Adipose tissue (tissue), 3 donors: ENCODE measurements around the gene MAB21L3. TPM values are rescaled to one million over a fixed set of nuclear protein-coding genes. Genes with fewer than 3 reads are reported as not detected.

Experiments used
- H3K27ac ChIP-seq: one replicate; pipeline ENCODE4 v1.5.1; 2013; ENCODE audit warnings: low read depth, low read length
- WGBS, 3 donors: extraction: QIAGEN DNeasy Blood & Tissue Kit; methylation state at CpG; one replicate each; pipeline ENCODE4 v1.1.7; 2013; 5-methylcytosine and 5-hydroxymethylcytosine counted together
- polyA plus RNA-seq, 3 donors: library from polyadenylated mRNA; stranded (reverse); fragments of 200-250 nt; gene quantifications; one replicate each; pipeline ENCODE4 v1.2.3, GENCODE V29; 2013
- donor health status: healthy with polysubstance abuse.
- donor health status: Bipolar disorder and iron deficiency.
- donor health status: healthy.

The MAB21L3 gene
- under 1 TPM; 0.02 to 0.56 (median 0.28) TPM for polyA plus RNA-seq

DNA sequence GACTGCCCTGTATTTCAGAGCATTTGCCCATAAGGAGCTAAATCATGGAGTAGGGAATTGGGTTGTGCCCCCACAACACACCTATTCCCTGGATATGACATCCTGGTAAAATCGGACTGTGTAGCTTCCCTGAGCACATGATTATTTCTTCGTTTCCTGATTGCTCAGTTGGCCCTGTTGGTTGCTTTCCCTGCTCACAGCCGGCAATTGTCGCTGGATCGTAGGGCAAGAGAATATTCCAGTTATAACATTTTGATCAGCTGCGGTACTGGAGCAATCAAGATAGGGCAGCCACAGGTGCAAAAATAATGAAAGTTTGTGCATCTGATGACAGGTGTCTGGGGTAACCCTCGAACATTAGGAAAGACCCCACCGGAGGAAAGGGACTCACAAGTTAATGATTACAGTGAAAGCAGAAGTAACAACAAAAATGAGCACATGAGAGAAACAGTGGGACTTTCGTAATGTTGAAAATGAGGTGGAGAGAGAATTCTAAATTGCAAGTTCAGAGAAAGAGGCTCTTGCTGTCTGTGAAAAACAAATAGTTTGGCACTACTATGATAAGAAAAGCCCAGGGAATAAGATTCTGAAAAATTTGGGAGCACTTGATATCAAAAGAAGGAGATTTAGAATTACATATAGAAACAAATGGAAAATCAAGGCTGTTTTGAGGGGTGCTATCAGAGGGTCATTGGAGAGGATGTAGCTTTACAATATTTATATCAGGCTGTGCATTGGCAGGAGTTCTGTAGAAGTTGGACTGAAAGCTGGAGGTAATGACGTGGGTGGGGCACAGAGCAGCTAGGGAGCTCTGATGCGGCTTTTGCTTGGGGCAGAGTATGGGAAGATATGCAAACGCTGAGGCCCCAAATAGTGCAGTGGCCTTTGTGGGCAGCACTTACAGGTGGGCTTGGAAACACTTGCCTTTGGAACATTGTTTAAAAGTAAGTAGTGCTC is at the start of gene MAB21L3:
MAB21L3 (plus strand) TSS at position 833 of the 957 bp plus-strand sequence. CDS start 1,217 bp downstream, outside the sequence.
- 53 to 71% (median 62%) methylated on average over 12 of the region's 12 CpGs for WGBS, 3 donors
- no peak within 1 kb of the TSS for H3K27ac ChIP-seq

DNA sequence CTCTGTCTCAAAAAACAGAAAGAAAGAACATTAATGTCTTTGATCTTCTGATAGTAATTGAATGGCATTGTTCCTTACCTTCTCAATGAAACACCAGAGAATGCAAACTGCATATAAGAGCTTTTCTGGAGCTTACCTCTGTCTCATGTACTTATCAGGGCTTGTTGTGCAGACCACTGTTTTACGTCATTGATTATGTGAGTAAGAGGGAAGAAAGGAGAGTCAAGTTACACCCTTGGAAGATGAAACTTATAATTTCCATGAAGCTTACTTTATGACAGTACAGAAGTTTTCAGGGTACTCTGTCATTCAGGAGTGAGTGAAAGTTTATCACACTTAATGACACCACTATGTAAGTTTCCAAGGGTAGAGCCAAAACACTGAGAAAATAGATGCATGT is 49.0 kb upstream of the MAB21L3 start:
- WGBS, 3 donors: 84 to 89% (median 85%) methylated on average over 1 of the region's 1 CpG
- no peak overlapping the region for H3K27ac ChIP-seq

DNA sequence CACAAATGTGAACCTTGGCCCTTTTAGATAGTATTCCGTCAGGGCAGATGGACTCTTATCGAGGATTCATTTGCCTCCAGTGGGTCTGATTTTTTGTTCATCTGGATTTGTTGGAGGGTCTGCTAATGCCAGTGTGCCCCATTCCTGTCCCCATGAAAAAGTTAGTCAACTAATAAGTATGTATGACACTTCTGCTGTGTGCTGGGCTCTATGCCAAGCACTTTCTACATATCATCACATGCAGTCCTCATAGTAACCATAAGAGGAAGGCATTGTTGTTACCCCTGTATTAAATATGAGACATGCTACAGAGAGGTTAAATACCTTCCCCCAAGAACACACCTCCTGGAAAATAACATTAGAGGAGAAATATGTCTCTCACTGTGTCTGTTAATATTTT is 46.6 kb upstream of the MAB21L3 start:
- H3K27ac ChIP-seq: no peak overlapping the region
- WGBS, 3 donors: 95 to 98% (median 98%) methylated on average over 2 of the region's 2 CpGs

DNA sequence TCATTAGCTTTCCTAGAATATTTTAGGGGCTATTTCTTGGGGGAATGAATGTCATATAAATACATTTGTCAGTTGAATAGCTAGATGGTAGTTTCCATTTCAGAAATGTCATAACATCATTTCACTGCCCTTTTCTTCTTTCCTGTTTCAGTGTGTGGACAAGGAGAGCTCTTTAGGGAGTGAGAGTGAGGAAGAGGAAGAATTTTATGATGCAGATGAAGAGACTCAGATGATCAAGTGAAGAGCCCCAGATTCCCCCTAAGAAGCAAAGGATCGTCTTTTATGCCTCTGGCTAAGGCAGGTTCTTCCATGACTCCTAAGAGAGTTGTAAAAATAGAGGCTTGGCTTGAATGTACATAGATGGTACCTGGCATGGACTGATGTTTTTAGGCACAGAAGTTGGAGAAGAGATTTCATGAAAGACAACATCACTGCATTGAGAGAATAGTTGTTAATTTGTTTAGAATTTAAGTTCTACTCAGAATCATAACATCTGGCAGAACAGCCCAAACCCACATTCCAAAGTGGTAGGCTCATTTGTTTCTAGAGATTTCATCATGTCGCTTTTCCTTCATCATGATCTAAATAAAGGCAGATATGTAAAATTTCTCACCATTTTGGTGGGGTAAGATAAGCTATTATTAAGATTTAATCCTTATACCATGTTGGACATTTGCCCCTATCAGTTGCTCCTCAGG is 44.2 kb upstream of the MAB21L3 start:
- WGBS, 3 donors: 62 to 85% (median 77%) methylated on average over 2 of the region's 2 CpGs
- no peak overlapping the region for H3K27ac ChIP-seq

DNA sequence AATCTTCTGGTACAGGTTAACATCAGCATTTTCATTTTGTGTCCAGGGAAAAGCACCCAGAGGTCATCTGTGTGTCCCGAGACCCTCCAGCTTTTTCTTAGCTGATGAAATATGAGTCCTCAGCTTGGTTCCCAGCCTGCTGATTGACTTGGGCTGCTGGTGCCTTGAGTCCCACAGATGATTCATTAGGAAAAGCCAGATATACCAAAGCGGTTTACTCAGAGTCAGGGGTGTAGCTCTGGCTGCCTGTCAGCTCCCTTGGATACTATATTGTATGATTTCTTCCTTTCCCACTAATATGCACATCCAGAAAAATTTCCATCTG is 43.7 kb upstream of the MAB21L3 start:
- 60 to 97% (median 75%) methylated on average over 2 of the region's 2 CpGs for WGBS, 3 donors

DNA sequence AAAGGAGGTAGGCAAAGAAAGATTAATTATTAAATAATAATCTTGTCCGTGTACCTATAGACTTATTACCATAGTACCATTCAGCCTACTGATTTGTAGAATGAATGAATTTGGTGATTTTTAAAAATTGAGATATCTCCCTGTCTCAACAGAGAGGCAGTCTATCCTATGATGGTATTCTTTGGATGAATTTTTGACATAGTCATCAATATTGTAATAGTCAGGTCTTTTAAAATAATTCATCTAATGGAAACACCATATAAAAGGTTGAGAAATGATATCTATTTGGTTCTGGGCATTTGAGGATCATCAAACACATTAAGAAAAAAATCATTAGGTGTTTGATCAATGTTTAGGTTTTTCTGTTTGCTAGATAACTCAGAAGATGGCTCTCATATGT is 35.6 kb upstream of the MAB21L3 start:
- WGBS, 3 donors: 0% methylated on average over 1 of the region's 1 CpG
- no peak overlapping the region for H3K27ac ChIP-seq

More for the DNA sequence above, 43.7 kb upstream of the MAB21L3 start:
- no peak overlapping the region for H3K27ac ChIP-seq

DNA sequence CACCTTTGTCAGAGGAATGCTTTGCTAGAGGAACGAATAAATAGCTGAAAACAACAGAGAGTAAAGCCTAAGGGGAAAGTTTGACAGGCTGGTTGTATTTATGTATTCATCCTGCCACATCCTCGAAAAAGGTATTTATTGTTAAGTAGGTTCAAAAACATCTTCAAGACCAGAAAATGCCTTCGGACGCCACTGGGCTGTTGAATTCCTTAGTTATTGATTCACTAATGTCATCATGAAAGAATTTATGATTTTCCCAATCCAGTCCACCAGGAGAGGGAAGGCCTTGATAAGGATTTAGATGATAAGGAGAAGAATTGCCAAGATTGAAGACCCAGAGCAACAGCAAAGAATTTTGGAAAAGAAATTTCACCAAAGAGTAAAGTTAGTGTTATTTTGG is 35.2 kb upstream of the MAB21L3 start:
- 72 to 89% (median 84%) methylated on average over 4 of the region's 4 CpGs for WGBS, 3 donors
- no peak overlapping the region for H3K27ac ChIP-seq

DNA sequence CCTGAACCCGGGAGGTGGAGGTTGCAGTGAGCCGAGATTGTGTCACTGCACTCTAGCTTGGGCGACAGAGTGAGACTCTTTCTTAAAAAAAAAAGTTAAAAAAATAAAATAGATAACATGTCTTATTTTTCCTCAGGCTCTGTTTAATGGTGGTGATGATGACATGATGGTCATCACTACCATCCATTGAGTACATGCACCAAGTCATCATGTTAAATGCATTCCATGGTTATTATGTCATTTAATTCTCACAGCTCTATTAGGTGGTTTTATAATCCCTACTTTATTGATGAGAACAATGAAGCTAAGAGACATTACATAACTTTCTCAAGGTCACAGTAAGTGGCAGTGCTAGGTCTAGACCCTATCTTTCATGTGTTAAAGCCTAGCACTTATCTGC is 34.4 kb upstream of the MAB21L3 start:
- 87 to 98% (median 94%) methylated on average over 3 of the region's 3 CpGs for WGBS, 3 donors
- no peak overlapping the region for H3K27ac ChIP-seq

DNA sequence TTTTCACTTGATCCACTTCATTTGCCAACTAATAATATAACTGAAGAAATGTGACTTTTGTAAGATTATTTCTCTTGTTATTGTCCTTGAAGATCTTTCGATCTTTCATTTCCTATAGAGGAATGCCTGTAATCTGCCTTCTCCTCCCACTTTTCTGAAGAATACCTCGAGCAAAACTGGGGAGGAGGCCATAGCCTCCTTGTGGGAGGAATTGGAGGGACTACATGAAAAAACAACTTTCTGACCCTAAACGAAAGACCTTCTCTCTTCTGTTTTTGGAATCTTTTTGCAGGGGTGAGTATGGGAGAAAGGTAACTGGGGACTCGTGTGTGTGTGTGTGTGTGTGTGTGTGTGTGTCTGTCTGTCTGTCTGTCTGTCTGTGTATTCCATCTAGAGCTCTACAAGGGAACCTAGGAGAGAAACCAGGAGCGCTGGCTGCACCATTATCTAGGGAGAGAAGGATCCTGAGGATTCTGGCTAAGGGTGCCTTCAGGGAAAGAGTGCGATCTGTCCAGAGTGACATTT is 32.4 kb upstream of the MAB21L3 start:
- WGBS, 3 donors: 72 to 75% (median 72%) methylated on average over 6 of the region's 6 CpGs
- H3K27ac ChIP-seq: no peak overlapping the region

DNA sequence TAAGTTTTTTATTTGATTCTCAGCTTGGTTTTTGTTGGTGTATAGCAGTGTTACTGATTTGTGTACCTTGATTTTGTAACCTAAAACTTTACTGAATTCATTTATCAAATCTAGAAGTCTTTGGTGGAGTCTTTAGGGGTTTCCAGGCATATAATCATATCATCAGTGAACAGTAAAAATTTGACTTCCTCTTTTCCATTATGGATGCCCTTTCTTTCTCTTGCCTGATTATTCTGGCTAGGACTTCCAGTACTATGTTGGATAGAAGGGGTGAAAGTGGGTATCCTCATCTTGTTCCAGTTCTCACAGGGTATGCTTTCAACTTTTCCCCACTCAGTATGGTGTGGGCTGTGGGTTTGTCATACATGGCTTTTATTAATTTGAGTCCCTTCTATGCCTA is 23.6 kb upstream of the MAB21L3 start:
- no peak overlapping the region for H3K27ac ChIP-seq

DNA sequence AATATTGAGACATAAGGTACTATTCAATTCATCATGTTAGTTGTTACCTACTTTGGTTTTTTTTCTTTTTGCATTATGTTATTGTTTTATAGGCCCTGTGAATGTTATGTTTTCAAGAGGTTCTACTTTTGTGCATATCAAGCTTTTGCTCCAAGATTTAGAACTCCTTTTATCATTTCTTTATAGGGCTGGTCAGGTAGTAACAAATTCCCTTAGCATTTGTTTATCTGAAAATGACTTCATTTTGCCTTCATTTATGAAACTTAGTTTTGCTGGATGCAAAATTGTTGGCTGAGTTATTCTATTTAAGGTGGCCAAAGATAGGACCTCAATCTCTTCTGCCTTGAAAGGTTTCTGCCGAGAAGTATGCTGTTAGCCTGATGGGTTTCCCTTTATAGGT is 21.3 kb upstream of the MAB21L3 start:
- no peak overlapping the region for H3K27ac ChIP-seq
- 91 to 92% (median 92%) methylated on average over 1 of the region's 1 CpG for WGBS, 3 donors

DNA sequence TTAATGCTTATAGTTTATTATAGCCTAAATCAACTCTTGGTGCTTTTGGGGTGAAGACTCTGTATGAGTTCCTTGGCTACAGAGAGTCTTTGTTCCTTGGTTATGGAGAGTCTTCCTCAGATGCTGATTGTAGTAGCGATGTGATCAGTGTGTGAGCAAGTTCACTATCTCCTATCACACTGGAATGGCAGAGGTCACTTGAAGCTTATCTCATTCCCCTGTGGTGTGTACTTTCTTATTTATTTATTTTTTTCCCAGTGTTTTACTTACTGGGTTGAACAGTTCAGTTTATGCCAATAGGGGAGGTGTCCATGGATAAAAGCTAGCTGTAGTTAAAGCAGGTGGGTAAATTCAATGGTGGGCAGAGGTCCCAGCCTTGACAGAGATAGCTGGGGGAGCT is 20.1 kb upstream of the MAB21L3 start:
- WGBS, 3 donors: 82 to 92% (median 87%) methylated on average over 1 of the region's 1 CpG
- H3K27ac ChIP-seq: no peak overlapping the region

DNA sequence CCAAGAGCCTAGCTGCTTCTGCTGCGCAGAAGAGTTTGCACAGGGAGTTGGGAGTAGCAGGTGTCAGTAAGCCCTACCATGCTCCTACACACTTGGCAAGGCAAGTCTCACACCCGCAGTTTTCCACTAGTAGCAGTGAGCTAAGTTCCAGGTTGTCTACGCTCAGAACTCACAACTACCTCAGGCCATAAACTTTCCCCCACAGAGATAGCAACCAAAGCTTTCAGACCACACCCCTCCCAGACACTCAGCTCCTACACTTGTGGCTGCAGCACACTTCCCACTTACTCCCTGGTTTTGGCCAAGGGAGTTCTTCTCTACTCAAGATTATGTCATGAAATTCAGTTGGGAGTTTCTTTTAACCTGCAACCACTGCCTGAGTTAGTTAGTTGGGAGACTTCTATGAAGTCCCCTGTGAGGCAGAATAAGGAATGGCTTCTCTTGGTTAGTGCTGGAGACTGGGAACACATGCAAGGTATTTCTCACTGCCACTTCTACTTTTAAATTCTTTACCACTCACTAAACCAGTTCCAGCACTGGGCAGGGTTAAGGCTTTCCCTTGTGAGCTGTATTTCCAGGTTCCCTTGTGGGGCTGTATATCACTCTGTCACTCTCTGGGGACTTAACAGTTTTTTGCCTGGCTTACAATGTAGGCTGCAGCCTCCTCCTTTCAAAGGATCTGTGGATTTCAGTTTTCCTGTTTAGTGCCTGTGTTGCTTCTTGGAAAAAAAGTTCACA is 18.3 kb upstream of the MAB21L3 start:
- 52 to 67% (median 60%) methylated on average over 3 of the region's 3 CpGs for WGBS, 3 donors
- H3K27ac ChIP-seq: no peak overlapping the region

DNA sequence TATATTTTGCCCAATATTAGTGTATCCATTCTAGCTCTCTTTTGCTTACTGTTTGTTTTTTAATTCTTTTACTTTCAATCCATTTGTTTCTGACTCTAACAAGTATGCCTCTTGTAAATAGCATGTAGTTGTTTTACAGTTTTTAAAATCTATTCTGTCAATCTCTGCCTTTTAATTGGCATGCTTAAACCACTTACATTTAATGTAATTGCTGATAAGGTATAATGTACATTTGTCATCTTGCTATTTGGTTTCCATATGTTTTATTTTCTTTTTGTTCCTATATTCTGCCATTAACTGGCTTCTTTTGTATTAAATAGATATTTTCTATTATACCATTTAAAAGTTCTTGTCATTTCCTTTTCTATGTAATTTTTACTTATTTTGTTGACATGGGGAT is 16.2 kb upstream of the MAB21L3 start:
- H3K27ac ChIP-seq: no peak overlapping the region

DNA sequence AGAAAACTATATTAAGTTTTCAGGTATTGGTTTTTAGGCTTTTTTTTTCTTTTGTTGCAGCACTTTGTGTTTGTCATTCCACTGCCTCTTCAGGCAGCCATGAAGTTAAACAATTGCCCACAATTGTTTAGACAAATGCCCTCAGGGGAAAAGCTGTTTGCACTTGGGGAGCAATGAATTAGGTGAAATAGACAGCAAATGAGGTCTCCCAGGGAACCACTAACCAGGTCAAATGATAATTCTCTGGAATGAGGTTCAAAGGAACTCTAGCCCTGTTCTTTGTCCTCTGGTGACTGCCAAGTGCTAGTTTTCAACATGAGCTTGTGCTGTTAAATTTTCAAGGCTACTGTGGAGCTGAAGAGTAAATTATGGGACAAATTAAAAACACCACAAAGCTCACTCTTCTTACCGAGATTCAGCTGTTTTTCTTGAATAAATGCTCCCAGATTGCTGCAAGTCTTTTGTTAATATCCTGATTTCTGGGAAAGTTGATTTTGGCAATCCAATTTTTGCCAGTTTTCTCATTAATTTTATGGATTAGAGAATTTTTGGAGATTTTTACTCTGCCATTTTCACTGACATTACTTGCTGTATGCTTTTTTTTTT is 15.1 kb upstream of the MAB21L3 start:
- 78 to 94% (median 81%) methylated on average over 1 of the region's 1 CpG for WGBS, 3 donors

DNA sequence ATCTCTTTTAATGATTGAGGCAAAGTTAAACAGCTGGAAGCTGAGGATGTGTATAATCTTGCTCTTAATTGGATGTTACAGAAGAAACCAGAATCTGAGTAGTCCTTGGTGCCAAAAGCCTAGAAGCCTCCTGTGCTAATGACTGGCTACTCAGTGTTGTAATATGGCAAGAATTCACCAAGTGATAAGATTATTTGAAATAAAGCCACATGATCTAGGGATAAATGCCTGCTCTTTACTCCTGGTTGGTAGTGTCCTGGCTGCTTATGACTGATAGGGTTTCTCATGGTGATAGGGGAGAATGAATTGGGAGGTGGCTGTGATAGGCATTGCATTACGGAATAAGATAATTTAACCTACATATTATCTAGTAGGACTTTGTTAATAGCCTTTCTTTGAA is 13.6 kb upstream of the MAB21L3 start:
- 88% methylated on average over 1 of the region's 1 CpG for WGBS, 3 donors
- no peak overlapping the region for H3K27ac ChIP-seq

More for the DNA sequence above, 15.1 kb upstream of the MAB21L3 start:
- no peak overlapping the region for H3K27ac ChIP-seq

DNA sequence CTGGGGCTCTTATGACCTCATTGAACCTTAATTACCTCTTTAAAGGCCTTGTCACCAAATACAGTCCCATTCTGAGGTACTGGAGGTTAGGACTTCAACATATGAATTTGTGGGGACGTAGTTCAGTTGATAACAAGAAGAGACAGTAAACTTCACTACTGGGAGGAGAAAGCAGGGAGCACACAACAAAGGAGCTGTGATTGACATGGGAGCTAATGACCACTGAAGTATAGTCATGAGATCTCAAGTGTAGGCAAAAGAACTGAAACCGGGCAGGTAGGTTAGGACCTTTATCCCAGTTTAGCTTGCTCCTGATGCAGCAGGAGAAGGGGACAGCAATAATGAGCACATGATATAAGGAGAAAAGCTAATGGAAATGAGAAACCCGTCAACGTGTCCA is 11.8 kb upstream of the MAB21L3 start:
- H3K27ac ChIP-seq: no peak overlapping the region
- 90 to 97% (median 90%) methylated on average over 4 of the region's 4 CpGs for WGBS, 3 donors

DNA sequence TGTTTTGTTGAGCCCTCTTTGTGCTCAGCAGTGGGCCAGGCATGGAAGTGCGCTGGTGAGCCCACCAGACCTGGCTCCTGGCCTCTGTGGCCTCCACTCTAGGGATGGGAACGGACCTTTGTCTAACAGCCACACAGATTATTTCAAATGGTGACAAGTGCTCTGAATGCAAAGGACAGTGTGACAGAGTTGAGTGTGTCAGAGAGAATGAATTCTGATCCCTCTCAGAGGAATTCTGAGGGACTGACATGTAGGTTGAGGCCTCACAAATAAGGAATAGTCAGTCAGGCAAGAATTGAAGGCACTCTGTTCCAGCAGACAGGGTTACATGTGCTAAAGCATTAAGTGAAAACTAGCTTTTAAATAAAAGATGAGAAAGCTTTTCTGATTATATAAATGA is 11.3 kb upstream of the MAB21L3 start:
- 85 to 91% (median 89%) methylated on average over 2 of the region's 2 CpGs for WGBS, 3 donors
- no peak overlapping the region for H3K27ac ChIP-seq

DNA sequence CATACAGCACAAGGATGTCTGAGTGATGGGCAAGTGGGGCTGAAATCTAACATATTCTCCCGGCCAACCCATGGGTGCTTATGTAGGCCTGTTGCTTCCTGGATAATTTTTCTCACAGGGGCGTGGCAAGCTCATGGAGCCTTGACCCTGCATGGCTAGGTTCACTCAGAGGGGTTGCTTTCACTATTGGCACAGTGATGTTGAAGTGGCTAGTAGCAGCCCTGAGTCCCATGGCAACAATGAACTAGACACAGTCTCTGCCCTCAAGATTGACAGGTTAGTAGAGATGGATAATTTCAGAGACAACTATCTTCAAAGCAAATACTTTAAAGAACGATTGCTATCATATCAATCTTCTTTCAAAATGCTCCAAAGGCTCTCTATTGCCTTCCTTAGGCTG is 6.5 kb upstream of the MAB21L3 start:
- H3K27ac ChIP-seq: no peak overlapping the region
- 68 to 82% (median 78%) methylated on average over 3 of the region's 3 CpGs for WGBS, 3 donors
